Body of pancreas (tissue), 4 donors: ENCODE data around the gene PRPF18.
"Not testable (repeated sequence)": the region's sequence is repeated elsewhere in the genome, so short reads cannot be mapped to it uniquely, and the experiment has no call there.

ENCODE experiments used
- POLR2A ChIP-seq, 3 donors: fragments of 450-650 bp; IDR thresholded peaks; one replicate each; pipeline ENCODE4 v1.6.1; 2016; ENCODE audit warnings: antibody characterized with exemption in 3 of 3, mild to moderate bottlenecking in 2 of 3
- TF ChIP-seq, protein P1 (sequence below), 7 experiments: fragments of 450-650 bp in 4 of 7; fragments of 200-600 bp in 3 of 7; sonication (generic) in 3 of 7; IDR thresholded peaks; one replicate each; pipeline ENCODE4 v1.5.1; 2016 to 2019; ENCODE audit warnings: antibody characterized with exemption in 7 of 7

DNA sequence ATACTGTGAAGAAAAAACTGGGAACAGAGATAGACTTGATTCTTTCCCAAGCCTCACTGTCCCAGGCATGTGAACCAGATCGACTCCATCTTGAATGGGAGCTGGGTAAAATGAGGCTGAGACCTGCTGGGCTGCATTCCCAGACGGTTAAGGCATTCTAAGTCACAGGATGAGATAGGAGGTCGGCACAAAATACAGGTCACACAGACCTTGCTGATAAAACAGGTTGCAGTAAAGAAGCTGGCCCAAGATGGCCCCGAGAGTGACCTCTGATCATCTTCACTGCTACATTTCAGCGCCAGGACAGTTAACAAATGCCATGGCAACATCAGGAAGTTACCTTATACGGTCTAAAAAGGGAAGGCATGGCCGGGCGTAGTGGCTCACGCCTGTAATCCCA lies 48.8 kb upstream of the PRPF18 start:
- TF ChIP-seq, protein P1, sequence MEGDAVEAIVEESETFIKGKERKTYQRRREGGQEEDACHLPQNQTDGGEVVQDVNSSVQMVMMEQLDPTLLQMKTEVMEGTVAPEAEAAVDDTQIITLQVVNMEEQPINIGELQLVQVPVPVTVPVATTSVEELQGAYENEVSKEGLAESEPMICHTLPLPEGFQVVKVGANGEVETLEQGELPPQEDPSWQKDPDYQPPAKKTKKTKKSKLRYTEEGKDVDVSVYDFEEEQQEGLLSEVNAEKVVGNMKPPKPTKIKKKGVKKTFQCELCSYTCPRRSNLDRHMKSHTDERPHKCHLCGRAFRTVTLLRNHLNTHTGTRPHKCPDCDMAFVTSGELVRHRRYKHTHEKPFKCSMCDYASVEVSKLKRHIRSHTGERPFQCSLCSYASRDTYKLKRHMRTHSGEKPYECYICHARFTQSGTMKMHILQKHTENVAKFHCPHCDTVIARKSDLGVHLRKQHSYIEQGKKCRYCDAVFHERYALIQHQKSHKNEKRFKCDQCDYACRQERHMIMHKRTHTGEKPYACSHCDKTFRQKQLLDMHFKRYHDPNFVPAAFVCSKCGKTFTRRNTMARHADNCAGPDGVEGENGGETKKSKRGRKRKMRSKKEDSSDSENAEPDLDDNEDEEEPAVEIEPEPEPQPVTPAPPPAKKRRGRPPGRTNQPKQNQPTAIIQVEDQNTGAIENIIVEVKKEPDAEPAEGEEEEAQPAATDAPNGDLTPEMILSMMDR (IDR thresholded peaks at IDR 0.05), result not testable (repeated sequence)
- not testable (repeated sequence) for TF ChIP-seq POLR2A (IDR thresholded peaks at IDR 0.05)
